Neural progenitor cell (in vitro differentiated cells): ENCODE results near the gene SMAD7. TPM values are rescaled to one million over a fixed set of nuclear protein-coding genes. Genes with fewer than 3 reads are reported as not detected.

Experiments
- DNase-seq: peaks from one replicate; pipeline ENCODE4 v3.0.0-alpha.2; 2016; ENCODE audit warnings: low spot score
- H2AFZ ChIP-seq: fragments of 200-600 bp; sonication (generic); replicated peaks from 2 replicates; pipeline ENCODE4 v1.6.1; 2016; ENCODE audit warnings: antibody characterized with exemption
- H3F3A ChIP-seq: fragments of 200-600 bp; sonication (generic); 2 replicates; pipeline ENCODE4 v1.6.1; 2016; ENCODE audit warnings: antibody characterized with exemption, low read depth
- H3K27ac ChIP-seq: fragments of 200-600 bp; sonication (generic); 2 replicates; pipeline ENCODE4 v1.5.1; 2016; ENCODE audit warnings: mild to moderate bottlenecking
- H3K27me3 ChIP-seq: fragments of 200-600 bp; sonication (generic); 2 replicates; pipeline ENCODE4 v1.6.1; 2016; ENCODE audit warnings: mild to moderate bottlenecking, moderate library complexity
- H3K36me3 ChIP-seq: fragments of 200-600 bp; sonication (generic); 2 replicates; pipeline ENCODE4 v1.5.1; 2016
- H3K4me1 ChIP-seq: fragments of 200-600 bp; sonication (generic); 2 replicates; pipeline ENCODE4 v1.6.1; 2016; ENCODE audit warnings: mixed run types
- H3K4me2 ChIP-seq: fragments of 200-600 bp; sonication (generic); 2 replicates; pipeline ENCODE4 v1.6.1; 2016
- H3K4me3 ChIP-seq: fragments of 200-600 bp; sonication (generic); 2 replicates; pipeline ENCODE4 v1.5.1; 2016
- H3K79me2 ChIP-seq: fragments of 200-600 bp; sonication (generic); 2 replicates; pipeline ENCODE4 v1.6.1; 2016; ENCODE audit warnings: low read depth
- H3K9ac ChIP-seq: fragments of 200-600 bp; sonication (generic); 2 replicates; pipeline ENCODE4 v1.6.1; 2016
- H3K9me3 ChIP-seq: fragments of 200-600 bp; sonication (generic); 2 replicates; pipeline ENCODE4 v1.5.1; 2016; ENCODE audit warnings: low read depth
- H4K20me1 ChIP-seq: fragments of 200-600 bp; sonication (generic); 2 replicates; pipeline ENCODE4 v1.6.1; 2016; ENCODE audit warnings: low read depth
- H3K27ac Mint-ChIP-seq: 3 replicates; pipeline ENCODE4 v1.8.0; 2021; ENCODE audit warnings: mixed read lengths
- H3K27me3 Mint-ChIP-seq: 2 replicates; pipeline ENCODE4 v1.8.0; 2022; ENCODE audit warnings: low read depth, mild to moderate bottlenecking, inconsistent platforms, moderate library complexity, mixed read lengths; ENCODE audit not compliant: insufficient read depth
- H3K36me3 Mint-ChIP-seq: 3 replicates; pipeline ENCODE4 v1.8.0; 2021; ENCODE audit warnings: mixed read lengths
- H3K4me1 Mint-ChIP-seq: 3 replicates; pipeline ENCODE4 v1.8.0; 2021; ENCODE audit warnings: mixed read lengths
- H3K4me3 Mint-ChIP-seq: 3 replicates; pipeline ENCODE4 v1.8.0; 2021; ENCODE audit warnings: mild to moderate bottlenecking, moderate library complexity, mixed read lengths
- H3K9me3 Mint-ChIP-seq: 3 replicates; pipeline ENCODE4 v1.8.0; 2020; ENCODE audit warnings: mixed read lengths
- EZH2 ChIP-seq: fragments of 200-600 bp; sonication (generic); IDR thresholded peaks from 2 replicates; pipeline ENCODE4 v1.6.1; 2017; ENCODE audit warnings: antibody characterized with exemption, mild to moderate bottlenecking, moderate library complexity
- EZH2phosphoT487 ChIP-seq: fragments of 200-600 bp; sonication (generic); IDR thresholded peaks from 2 replicates; pipeline ENCODE4 v1.6.1; 2017; ENCODE audit warnings: antibody characterized with exemption
- total RNA-seq: library from RNA; depleted of rRNA; stranded (reverse); fragments of >200 nt; gene quantifications from 2 replicates; pipeline ENCODE4 v1.2.3, GENCODE V29; 2015; ENCODE audit warnings: low replicate concordance
- TF ChIP-seq, protein P1 (sequence below): fragments of 200-600 bp; sonication (generic); IDR thresholded peaks from 2 replicates; pipeline ENCODE4 v1.5.1; 2017; ENCODE audit warnings: antibody characterized with exemption, mild to moderate bottlenecking

SMAD7 gene
- total RNA-seq, 1 donor from 2014 or later = 1.1 TPM

DNA sequence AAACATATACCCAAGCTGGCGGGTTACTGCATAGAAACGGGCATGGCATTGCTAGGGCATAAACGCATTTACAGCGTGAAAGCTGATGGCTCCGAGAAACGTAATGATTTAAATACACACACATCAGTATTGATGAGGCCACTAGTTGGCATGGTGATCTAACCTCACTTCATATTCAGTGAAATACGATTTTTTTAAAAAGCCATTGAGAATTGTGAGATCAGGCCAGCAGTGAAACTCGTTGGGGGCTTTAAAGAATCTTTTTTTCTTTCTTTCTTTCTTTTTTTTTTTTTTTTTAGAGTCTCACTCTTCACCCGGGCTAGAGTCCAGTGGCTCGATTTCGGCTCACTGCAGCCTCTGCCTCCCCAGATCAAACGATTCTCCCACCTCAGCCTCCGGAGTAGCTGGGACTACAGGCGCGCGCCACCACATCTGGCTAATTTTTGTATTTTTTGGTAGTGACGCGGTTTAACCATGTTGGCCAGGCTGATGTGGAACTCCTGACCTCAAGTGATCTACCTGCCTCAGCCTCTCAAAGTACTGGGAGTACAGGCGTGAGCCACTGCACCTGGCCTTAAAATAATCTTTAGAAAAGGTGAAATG is 2.4 kb upstream of the SMAD7 start:
- Histone ChIP-seq H3F3A (peaks cover 55% of the 10 kb centered on the region), H3K27me3 (peaks cover 75% of the 10 kb centered on the region), H3K36me3 (no peaks in the 10 kb centered on the region), H3K4me3 (peak overlapping the region; percentile 49), H3K9ac (no peak overlapping the region), H3K4me1 (peaks cover 28% of the 10 kb centered on the region), H3K4me2 (peak overlapping the region; percentile 90), H3K79me2 (no peaks in the 10 kb centered on the region), H4K20me1 (peaks cover 19% of the 10 kb centered on the region), H3K9me3 (no peaks in the 10 kb centered on the region), H3K27ac (no peak overlapping the region), H2AFZ (peak overlapping the region; percentile 81)
- Mint-ChIP-seq H3K4me1 (peaks cover 27% of the 10 kb centered on the region), H3K4me3 (peak overlapping the region; percentile 88), H3K9me3 (no peaks in the 10 kb centered on the region), H3K36me3 (no peaks in the 10 kb centered on the region), H3K27ac (peak overlapping the region; percentile 33), H3K27me3 (peaks cover 17% of the 10 kb centered on the region)
- no peak for DNase-seq
- TF ChIP-seq, protein P1, sequence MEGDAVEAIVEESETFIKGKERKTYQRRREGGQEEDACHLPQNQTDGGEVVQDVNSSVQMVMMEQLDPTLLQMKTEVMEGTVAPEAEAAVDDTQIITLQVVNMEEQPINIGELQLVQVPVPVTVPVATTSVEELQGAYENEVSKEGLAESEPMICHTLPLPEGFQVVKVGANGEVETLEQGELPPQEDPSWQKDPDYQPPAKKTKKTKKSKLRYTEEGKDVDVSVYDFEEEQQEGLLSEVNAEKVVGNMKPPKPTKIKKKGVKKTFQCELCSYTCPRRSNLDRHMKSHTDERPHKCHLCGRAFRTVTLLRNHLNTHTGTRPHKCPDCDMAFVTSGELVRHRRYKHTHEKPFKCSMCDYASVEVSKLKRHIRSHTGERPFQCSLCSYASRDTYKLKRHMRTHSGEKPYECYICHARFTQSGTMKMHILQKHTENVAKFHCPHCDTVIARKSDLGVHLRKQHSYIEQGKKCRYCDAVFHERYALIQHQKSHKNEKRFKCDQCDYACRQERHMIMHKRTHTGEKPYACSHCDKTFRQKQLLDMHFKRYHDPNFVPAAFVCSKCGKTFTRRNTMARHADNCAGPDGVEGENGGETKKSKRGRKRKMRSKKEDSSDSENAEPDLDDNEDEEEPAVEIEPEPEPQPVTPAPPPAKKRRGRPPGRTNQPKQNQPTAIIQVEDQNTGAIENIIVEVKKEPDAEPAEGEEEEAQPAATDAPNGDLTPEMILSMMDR = no peak
- TF ChIP-seq EZH2phosphoT487 (no peak), EZH2 (no peak)

DNA sequence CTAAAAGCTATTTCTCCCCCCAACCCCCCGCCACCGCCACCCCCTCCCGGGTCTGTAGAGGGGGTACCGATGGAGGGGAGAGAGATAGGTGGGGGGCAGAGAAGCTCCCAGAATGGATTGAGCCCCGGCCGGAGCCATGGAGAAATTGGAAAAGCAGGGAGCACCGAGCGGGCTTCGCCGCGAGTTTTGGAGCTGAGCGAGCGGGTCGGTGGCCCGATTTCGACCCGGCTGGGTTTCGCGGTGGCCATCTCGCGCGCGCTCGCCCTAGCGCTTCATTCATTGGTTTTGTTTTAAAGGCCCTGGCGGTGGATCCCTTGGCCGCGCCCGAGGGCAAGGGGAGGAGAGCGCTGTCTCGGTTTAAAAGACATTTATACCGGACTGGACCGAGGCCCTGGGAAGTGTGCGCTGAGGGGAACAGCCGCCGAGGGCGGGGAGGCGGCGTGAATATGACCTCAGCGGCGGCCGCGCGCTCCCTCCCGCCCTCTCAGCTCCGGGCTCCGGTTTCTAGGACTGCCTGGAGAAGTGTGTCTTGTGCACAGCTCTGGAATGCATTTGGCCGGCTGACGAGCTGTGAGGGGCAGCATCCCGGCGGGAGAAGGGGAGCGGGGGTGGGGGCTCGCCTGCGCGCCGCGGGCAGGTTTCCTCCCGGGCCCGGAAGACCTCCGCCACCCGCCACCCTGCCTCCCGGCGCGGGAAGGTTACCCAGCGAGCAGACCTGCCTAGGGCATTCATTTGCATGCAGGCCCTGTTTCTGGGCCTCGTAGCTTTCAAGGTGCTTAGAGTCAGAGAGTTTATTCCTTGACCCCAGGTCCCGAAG is 1.7 kb upstream of the SMAD7 start:
- peak overlapping the region; percentile 81 for H2AFZ ChIP-seq
- H3K27me3 Mint-ChIP-seq = peaks cover 17% of the 10 kb centered on the region
- no peaks in the 10 kb centered on the region for H3K79me2 ChIP-seq
- peak overlapping the region; percentile 88 for H3K4me3 Mint-ChIP-seq
- H3K9me3 ChIP-seq = no peaks in the 10 kb centered on the region
- H3F3A ChIP-seq = peaks cover 55% of the 10 kb centered on the region
- peak; percentile 94 for DNase-seq
- H4K20me1 ChIP-seq = peaks cover 26% of the 10 kb centered on the region
- peak overlapping the region; percentile 61 for H3K27ac ChIP-seq
- peaks cover 34% of the 10 kb centered on the region for H3K4me1 Mint-ChIP-seq
- TF ChIP-seq EZH2 (no peak), EZH2phosphoT487 (no peak)
- TF ChIP-seq, protein P1 = no peak
- peaks cover 78% of the 10 kb centered on the region for H3K27me3 ChIP-seq
- H3K27ac Mint-ChIP-seq = peak overlapping the region; percentile 94
- H3K4me3 ChIP-seq = peak overlapping the region; percentile 49
- no peaks in the 10 kb centered on the region for H3K9me3 Mint-ChIP-seq
- H3K4me2 ChIP-seq = peak overlapping the region; percentile 90
- no peaks in the 10 kb centered on the region for H3K36me3 ChIP-seq
- H3K36me3 Mint-ChIP-seq = no peaks in the 10 kb centered on the region
- H3K4me1 ChIP-seq = peaks cover 35% of the 10 kb centered on the region
- no peak overlapping the region for H3K9ac ChIP-seq

DNA sequence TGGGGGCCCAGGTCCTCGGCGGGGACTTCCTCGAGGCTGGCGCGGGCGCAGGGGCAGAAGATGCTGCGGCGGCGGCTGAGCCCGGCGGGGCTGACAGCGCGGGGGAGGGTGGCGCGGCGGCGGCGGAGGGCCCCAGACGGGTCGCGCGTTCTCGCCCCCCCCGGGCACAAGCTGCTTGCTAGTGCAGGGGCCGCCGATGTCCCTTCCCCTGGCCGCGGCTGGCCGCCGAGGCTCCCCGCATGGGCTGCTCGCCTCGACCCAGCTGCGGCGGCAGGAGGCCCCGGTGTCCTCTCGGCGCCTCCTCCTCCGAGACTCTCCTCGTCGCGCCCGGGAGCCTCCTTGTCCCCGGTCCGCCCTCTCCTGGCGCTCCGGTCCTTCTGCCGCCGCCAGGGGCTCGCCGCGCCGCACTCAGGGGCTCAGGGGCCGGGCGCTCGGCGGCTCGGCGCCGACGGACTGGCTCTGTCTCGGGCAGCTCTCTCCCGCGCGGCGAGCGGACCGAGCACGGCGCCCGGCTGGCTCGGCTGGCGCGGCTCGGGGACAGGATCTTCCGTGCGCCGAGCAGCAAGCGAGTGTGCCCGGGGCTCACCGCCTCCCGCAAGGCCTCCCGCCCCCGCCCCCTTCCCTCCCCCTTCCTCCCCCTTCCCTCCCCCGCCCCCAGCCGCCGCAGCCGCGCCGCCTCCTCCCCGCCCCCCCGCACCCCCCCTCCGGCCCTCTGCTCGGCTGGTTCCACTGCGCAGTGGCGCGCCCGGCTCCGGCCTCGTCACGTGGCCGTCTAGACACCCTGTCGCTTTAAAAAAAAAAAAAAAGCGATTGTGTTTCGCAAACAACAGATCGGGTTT is 902 bp upstream of the SMAD7 start:
- Histone ChIP-seq H3K9me3 (no peaks in the 10 kb centered on the region), H3K27ac (peak overlapping the region; percentile 61), H3F3A (peaks cover 58% of the 10 kb centered on the region), H3K4me3 (peak overlapping the region; percentile 49), H3K36me3 (no peaks in the 10 kb centered on the region), H4K20me1 (peaks cover 34% of the 10 kb centered on the region), H3K4me1 (peaks cover 41% of the 10 kb centered on the region), H3K4me2 (peak overlapping the region; percentile 90), H3K9ac (no peak overlapping the region), H3K79me2 (no peaks in the 10 kb centered on the region), H2AFZ (peak overlapping the region; percentile 84), H3K27me3 (peaks cover 81% of the 10 kb centered on the region)
- peak overlapping the region; percentile 98 for H3K4me3 Mint-ChIP-seq
- peak; percentile 92 for DNase-seq
- H3K9me3 Mint-ChIP-seq = no peaks in the 10 kb centered on the region
- H3K4me1 Mint-ChIP-seq = peaks cover 41% of the 10 kb centered on the region
- H3K27ac Mint-ChIP-seq = peak overlapping the region; percentile 94
- H3K36me3 Mint-ChIP-seq = no peaks in the 10 kb centered on the region
- TF ChIP-seq EZH2phosphoT487 (peak; percentile 44), EZH2 (peak; percentile 34)
- TF ChIP-seq, protein P1 = peak; percentile 46
- H3K27me3 Mint-ChIP-seq = peaks cover 14% of the 10 kb centered on the region
